Panc1 (cell line): ENCODE results near the gene EHD2. TPM values are rescaled to one million over a fixed set of nuclear protein-coding genes. Genes with fewer than 3 reads are reported as not detected.

ENCODE experiments used
- ATAC-seq: fragments of 200-7000 bp; cut with Tn5 transposase; 2 replicates; pipeline ENCODE4 v1.9.1; 2020; ENCODE audit warnings: mild to moderate bottlenecking, moderate library complexity
- BruUV-seq: library from RNA; stranded (reverse); fragments of 400-500 nt; replicated peaks from 2 replicates; lab custom pipeline; 2021; lab: Mats Ljungman, UMichigan
- CTCF ChIA-PET: fragments of 300-600 bp; sonication (Branson Sonifier 250); formaldehyde crosslinking; loops from one replicate; lab custom pipeline; 2022; ENCODE audit warnings: antibody characterized with exemption; lab: Charles Lee
- POLR2A ChIA-PET: fragments of 300-600 bp; sonication (Branson Sonifier 250); formaldehyde crosslinking; loops from one replicate; lab custom pipeline; 2022; ENCODE audit warnings: antibody characterized with exemption; lab: Charles Lee
- DNase-seq: peaks from one replicate; pipeline ENCODE4 v3.0.0-alpha.2; 2010; ENCODE audit warnings: low read depth, low spot score
- H3K27ac ChIP-seq: 2 replicates; pipeline ENCODE4 v1.5.1; 2011; ENCODE audit warnings: mild to moderate bottlenecking, low read length, inconsistent platforms
- H3K27me3 ChIP-seq: fragments of 200-500 bp; sonication (Bioruptor generic); 2 replicates; pipeline ENCODE4 v1.6.0; 2014; ENCODE audit warnings: low read length, inconsistent platforms; ENCODE audit not compliant: control insufficient read depth, insufficient read depth
- H3K36me3 ChIP-seq: fragments of 200-500 bp; sonication (Bioruptor generic); 2 replicates; pipeline ENCODE4 v1.5.1; 2014; ENCODE audit warnings: inconsistent platforms, mild to moderate bottlenecking, low read length, moderate library complexity; ENCODE audit not compliant: control insufficient read depth, insufficient read depth
- H3K4me1 ChIP-seq: 2 replicates; pipeline ENCODE4 v1.5.1; 2011; ENCODE audit warnings: inconsistent platforms, mild to moderate bottlenecking, low read length, moderate library complexity; ENCODE audit not compliant: control insufficient read depth, insufficient read depth
- H3K4me3 ChIP-seq, 2 experiments: 2 replicates each; pipeline ENCODE4 v1.5.1; 2011 to 2012; ENCODE audit warnings: low read depth in 2 of 2, low read length in 2 of 2, mild to moderate bottlenecking in 2 of 2, inconsistent platforms in 1 of 2, moderate library complexity in 1 of 2
- H3K9me3 ChIP-seq: fragments of 200-500 bp; sonication (Bioruptor generic); 2 replicates; pipeline ENCODE4 v1.5.1; 2014; ENCODE audit warnings: low read depth, mild to moderate bottlenecking, inconsistent platforms, low read length, moderate library complexity; ENCODE audit not compliant: control insufficient read depth, insufficient read depth
- CTCF ChIP-seq: fragments of 450-650 bp; IDR thresholded peaks from 2 replicates; pipeline ENCODE4 v1.5.1; 2017; ENCODE audit warnings: mild to moderate bottlenecking
- POLR2AphosphoS5 ChIP-seq: IDR thresholded peaks from 2 replicates; pipeline ENCODE4 v1.6.1; 2012; ENCODE audit warnings: mild to moderate bottlenecking, low read depth, low read length, moderate library complexity
- REST ChIP-seq, 2 experiments: IDR thresholded peaks; 2 replicates each; pipeline ENCODE4 v1.6.1; 2011 to 2012; ENCODE audit warnings: low read depth in 2 of 2, control low read depth in 1 of 2, low read length in 1 of 2, mild to moderate bottlenecking in 1 of 2, moderate library complexity in 1 of 2; ENCODE audit not compliant: insufficient read depth in 1 of 2
- SIN3A ChIP-seq: IDR thresholded peaks from 2 replicates; pipeline ENCODE4 v1.6.1; 2012; ENCODE audit warnings: low read depth, mild to moderate bottlenecking, low read length, moderate library complexity, borderline replicate concordance; ENCODE audit not compliant: insufficient read depth
- TCF7L2 ChIP-seq: IDR thresholded peaks from 2 replicates; pipeline ENCODE4 v1.6.1; 2011; ENCODE audit warnings: mild to moderate bottlenecking, low read depth, low read length, inconsistent platforms
- in situ Hi-C: cut with HindIII; loops from 2 replicates; pipeline ENCODE4 v1.10.0; 2016; ENCODE audit warnings: low sequenced_read_pairs, low pct_unique_long_range_greater_than_20kb
- intact Hi-C: fragments of 100-400 bp; cut with micrococcal nuclease; formaldehyde crosslinking; loops from one replicate; pipeline ENCODE4 v1.10.0; 2022; ENCODE audit not compliant: unreplicated experiment
- total RNA-seq: library from RNA; stranded (reverse); gene quantifications from one replicate; pipeline ENCODE4 v1.2.1, GENCODE V29; 2021; ENCODE audit not compliant: unreplicated experiment

The EHD2 gene
- total RNA-seq, 1 experiment from 2014 or later, result 41.8 TPM

GRCh38 chr19:47750752-47751151 is 37.5 kb downstream of the EHD2 start:
- no peaks in the 10 kb centered on the region for H3K4me1 ChIP-seq
- BruUV-seq, result no TSS peak
- CTCF ChIA-PET, result no interaction called here
- no peaks in the 10 kb centered on the region for H3K27me3 ChIP-seq
- no peaks in the 10 kb centered on the region for H3K9me3 ChIP-seq
- peaks cover 3% of the 10 kb centered on the region; the same call in 1 of the 2 replicates for H3K36me3 ChIP-seq
- DNase-seq (no peak), ATAC-seq (no peak)
- POLR2A ChIA-PET, result no interaction called here
- TF ChIP-seq REST (IDR thresholded peaks at IDR 0.05; ENCODE audit: insufficient read depth in 1 of 2, low read depth in 2 of 2, low read length in 1 of 2) (no peak), TCF7L2 (no peak), SIN3A (no peak), CTCF (no peak), POLR2AphosphoS5 (no peak)
- no peak overlapping the region for H3K4me3 ChIP-seq
- intact Hi-C loops, result no loop called here
- H3K27ac ChIP-seq, result no peak overlapping the region
- in situ Hi-C loops, result no loop called here

- in situ Hi-C loops, result no loop called here
- no peaks in the 10 kb centered on the region for H3K9me3 ChIP-seq
These were observed 39.4 kb downstream of the EHD2 start for GRCh38 chr19:47752440-47753211.

More at GRCh38 chr19:47752440-47753211, 39.4 kb downstream of the EHD2 start:
- Histone ChIP-seq H3K4me1 (no peaks in the 10 kb centered on the region), H3K36me3 (no peaks in the 10 kb centered on the region; the same call in 1 of the 2 replicates), H3K4me3 (no peak overlapping the region), H3K27me3 (no peaks in the 10 kb centered on the region), H3K27ac (no peak overlapping the region)
- BruUV-seq, result no TSS peak
- no peak for DNase-seq
- CTCF ChIA-PET, result no interaction called here
- POLR2A ChIA-PET, result no interaction called here
- TF ChIP-seq TCF7L2, result no peak
- no peak for TF ChIP-seq CTCF
- TF ChIP-seq POLR2AphosphoS5, result no peak
- TF ChIP-seq SIN3A, result no peak
- no peak for TF ChIP-seq REST (IDR thresholded peaks at IDR 0.05; ENCODE audit: insufficient read depth in 1 of 2, low read depth in 2 of 2, low read length in 1 of 2)
- no peak for ATAC-seq
- intact Hi-C loops, result no loop called here
